Fibroblast of villous mesenchyme (primary cell): ENCODE measurements around the gene TIMP2. TPM values are rescaled to one million over a fixed set of nuclear protein-coding genes. Genes with fewer than 3 reads are reported as not detected.

Source experiments
- DNase-seq: peaks from one replicate; pipeline ENCODE4 v3.0.0-alpha.2; 2010; ENCODE audit warnings: low read depth
- H3K4me3 ChIP-seq: 2 replicates; pipeline ENCODE4 v1.5.1; 2011; ENCODE audit warnings: low read depth, mild to moderate bottlenecking, low read length
- CTCF ChIP-seq: IDR thresholded peaks from 2 replicates; pipeline ENCODE4 v1.5.1; 2012; ENCODE audit warnings: low read depth, mild to moderate bottlenecking, low read length; ENCODE audit not compliant: insufficient read depth
- total RNA-seq: library from RNA; depleted of rRNA; stranded (reverse); fragments of >200 nt; gene quantifications from 2 replicates; pipeline ENCODE4 v1.2.3, GENCODE V29; 2012

Gene TIMP2
- total RNA-seq, 1 donor, result 189 TPM

GRCh38 chr17:78865682-78866390 lies 59.4 kb downstream of the TIMP2 start:
- peak; percentile 87 for DNase-seq
- peak overlapping the region; percentile 21 for H3K4me3 ChIP-seq
- peak; percentile 96 for TF ChIP-seq CTCF

DNA sequence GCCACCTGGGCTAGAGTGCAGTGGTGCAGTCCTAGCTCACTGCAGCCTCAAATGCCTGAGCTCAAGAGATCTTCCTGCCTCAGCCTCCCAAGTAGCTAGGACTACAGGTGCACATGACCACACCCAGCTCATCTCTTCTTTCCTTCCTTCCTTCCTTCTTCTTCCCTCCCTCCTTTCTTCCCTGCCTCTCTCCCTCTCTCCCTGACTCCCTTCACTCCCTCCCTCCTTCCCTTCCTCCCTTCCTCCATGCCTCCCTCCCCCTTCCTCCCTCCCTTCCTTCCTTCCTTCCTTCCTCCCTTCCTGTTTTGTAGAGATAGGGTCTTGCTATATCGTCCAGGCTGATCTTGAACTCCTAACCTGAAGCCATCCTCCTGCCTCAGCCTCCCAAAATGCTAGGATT lies 61.1 kb downstream of the TIMP2 start:
- DNase-seq, result no peak
- H3K4me3 ChIP-seq, result no peak overlapping the region
- TF ChIP-seq CTCF, result no peak

GRCh38 chr17:78862073-78863023 lies 62.8 kb downstream of the TIMP2 start:
- peak overlapping the region; percentile 7 for H3K4me3 ChIP-seq
- DNase-seq, result peak; percentile 98
- TF ChIP-seq CTCF, result no peak

- DNase-seq, result no peak
- no peak overlapping the region for H3K4me3 ChIP-seq
- TF ChIP-seq CTCF, result no peak
These were observed 64.0 kb downstream of the TIMP2 start for GRCh38 chr17:78861229-78861628.

- no peak for TF ChIP-seq CTCF
- no peak for DNase-seq
- H3K4me3 ChIP-seq, result no peak overlapping the region
These were observed 66.1 kb downstream of the TIMP2 start for GRCh38 chr17:78859051-78859450.

GRCh38 chr17:78857266-78857665 lies 67.9 kb downstream of the TIMP2 start:
- DNase-seq, result no peak

More at GRCh38 chr17:78857266-78857665, 67.9 kb downstream of the TIMP2 start:
- no peak overlapping the region for H3K4me3 ChIP-seq
- TF ChIP-seq CTCF, result no peak
